ENCODE results near the gene C1orf174.

The C1orf174 gene

GRCh38 chr1:3905953-3906671 lies 6.0 kb upstream of the C1orf174 start:
- Histone ChIP-seq H3K9me3 (replicated peaks; ENCODE audit: insufficient read depth, low read length) (no peaks in the 10 kb centered on the region), H4K20me1 (ENCODE audit: insufficient read depth, low read length) (no peaks in the 10 kb centered on the region), H3K4me2 (ENCODE audit: low read depth, low read length) (no peak overlapping the region), H3K36me3 (replicated peaks; ENCODE audit: insufficient read depth, low read length) (no peaks in the 10 kb centered on the region), H3K9me2 (replicated peaks; ENCODE audit: insufficient read depth, low read length) (no peaks in the 10 kb centered on the region), H3F3A (ENCODE audit: insufficient read depth, low read length) (no peaks in the 10 kb centered on the region), H3K79me2 (ENCODE audit: low read length) (peaks cover 3% of the 10 kb centered on the region; the same call in 1 of the 2 replicates), H3K4me3 (ENCODE audit: low read length) (no peak overlapping the region), H3K27me3 (replicated peaks; ENCODE audit: insufficient read depth, low read length) (0 out of 2 replicates have a peak, but pooled peaks cover 3% of the 10 kb centered on the region), H3K9ac (ENCODE audit: low read length) (no peak overlapping the region), H3K27ac (ENCODE audit: low read length) (no peak overlapping the region), H2AFZ (ENCODE audit: low read length) (no peak overlapping the region), H3K4me1 (ENCODE audit: low read length) (no peaks in the 10 kb centered on the region)
- no peak for DNase-seq
- no peak for TF ChIP-seq EZH2phosphoT487 (IDR thresholded peaks at IDR 0.05; ENCODE audit: low read length)
- no peak for TF ChIP-seq CTCF (IDR thresholded peaks at IDR 0.05; ENCODE audit: low read length)
- no peak for TF ChIP-seq EZH2 (optimal IDR thresholded peaks at IDR 0.05; ENCODE audit: low read depth, low read length)

GRCh38 chr1:3905266-3905952 lies 5.3 kb upstream of the C1orf174 start:
- Histone ChIP-seq H3K27me3 (replicated peaks; ENCODE audit: insufficient read depth, low read length) (0 out of 2 replicates have a peak, but pooled peaks cover 3% of the 10 kb centered on the region), H4K20me1 (ENCODE audit: insufficient read depth, low read length) (no peaks in the 10 kb centered on the region), H3K4me2 (ENCODE audit: low read depth, low read length) (no peak overlapping the region), H3K4me3 (ENCODE audit: low read length) (no peak overlapping the region), H3K9me2 (replicated peaks; ENCODE audit: insufficient read depth, low read length) (no peaks in the 10 kb centered on the region), H3F3A (ENCODE audit: insufficient read depth, low read length) (peaks cover 6% of the 10 kb centered on the region; the same call in 1 of the 2 replicates), H3K4me1 (ENCODE audit: low read length) (no peaks in the 10 kb centered on the region), H3K27ac (ENCODE audit: low read length) (no peak overlapping the region), H2AFZ (ENCODE audit: low read length) (no peak overlapping the region), H3K9me3 (replicated peaks; ENCODE audit: insufficient read depth, low read length) (no peaks in the 10 kb centered on the region), H3K36me3 (replicated peaks; ENCODE audit: insufficient read depth, low read length) (no peaks in the 10 kb centered on the region), H3K9ac (ENCODE audit: low read length) (no peak overlapping the region), H3K79me2 (ENCODE audit: low read length) (peaks cover 3% of the 10 kb centered on the region; the same call in 1 of the 2 replicates)
- TF ChIP-seq EZH2 (optimal IDR thresholded peaks at IDR 0.05; ENCODE audit: low read depth, low read length) = no peak
- no peak for DNase-seq

GRCh38 chr1:3904843-3905185 lies 4.7 kb upstream of the C1orf174 start:
- Histone ChIP-seq H3K27me3 (replicated peaks; ENCODE audit: insufficient read depth, low read length) (0 out of 2 replicates have a peak, but pooled peaks cover 3% of the 10 kb centered on the region), H3K9me2 (replicated peaks; ENCODE audit: insufficient read depth, low read length) (no peaks in the 10 kb centered on the region), H3K4me2 (ENCODE audit: low read depth, low read length) (no peak overlapping the region), H3K27ac (ENCODE audit: low read length) (no peak overlapping the region), H3K36me3 (replicated peaks; ENCODE audit: insufficient read depth, low read length) (no peaks in the 10 kb centered on the region), H3K9me3 (replicated peaks; ENCODE audit: insufficient read depth, low read length) (no peaks in the 10 kb centered on the region), H3K4me3 (ENCODE audit: low read length) (no peak overlapping the region), H3K79me2 (ENCODE audit: low read length) (peaks cover 4% of the 10 kb centered on the region), H3K4me1 (ENCODE audit: low read length) (no peaks in the 10 kb centered on the region), H2AFZ (ENCODE audit: low read length) (no peak overlapping the region), H3K9ac (ENCODE audit: low read length) (no peak overlapping the region), H4K20me1 (ENCODE audit: insufficient read depth, low read length) (no peaks in the 10 kb centered on the region), H3F3A (ENCODE audit: insufficient read depth, low read length) (peaks cover 10% of the 10 kb centered on the region; the same call in 1 of the 2 replicates)
- DNase-seq = no peak
- TF ChIP-seq EZH2phosphoT487 (IDR thresholded peaks at IDR 0.05; ENCODE audit: low read length) = no peak
- no peak for TF ChIP-seq EZH2 (optimal IDR thresholded peaks at IDR 0.05; ENCODE audit: low read depth, low read length)
- TF ChIP-seq CTCF (IDR thresholded peaks at IDR 0.05; ENCODE audit: low read length) = no peak

Data from MM.1S (cell line).